ENCODE results near the gene TBC1D21.

TBC1D21 gene

GRCh38 chr15:73862276-73862675 lies 11.1 kb upstream of the TBC1D21 start:
- DNase-seq (ENCODE audit: low read depth) = no peak

GRCh38 chr15:73865379-73865778 lies 8.0 kb upstream of the TBC1D21 start:
- no peak for DNase-seq (ENCODE audit: low read depth)

GRCh38 chr15:73865904-73866303 lies 7.5 kb upstream of the TBC1D21 start:
- no peak for DNase-seq (ENCODE audit: low read depth)

GRCh38 chr15:73866481-73866880 lies 6.9 kb upstream of the TBC1D21 start:
- no peak for DNase-seq (ENCODE audit: low read depth)

- DNase-seq (ENCODE audit: low read depth) = no peak
Measured at GRCh38 chr15:73866881-73867410, 6.4 kb upstream of the TBC1D21 start.

GRCh38 chr15:73867426-73867825 lies 5.9 kb upstream of the TBC1D21 start:
- DNase-seq (ENCODE audit: low read depth) = no peak

- DNase-seq (ENCODE audit: low read depth) = no peak
Measured at GRCh38 chr15:73867956-73868355, 5.4 kb upstream of the TBC1D21 start.

- DNase-seq (ENCODE audit: low read depth) = no peak
Measured at GRCh38 chr15:73869216-73869995, 4.0 kb upstream of the TBC1D21 start.

- no peak for DNase-seq (ENCODE audit: low read depth)
Measured at GRCh38 chr15:73870700-73871408, 2.5 kb upstream of the TBC1D21 start.

- DNase-seq (ENCODE audit: low read depth) = no peak
Measured at GRCh38 chr15:73872346-73872745, 1.0 kb upstream of the TBC1D21 start.

- DNase-seq (ENCODE audit: low read depth) = peak; percentile 4
Measured at GRCh38 chr15:73873889-73874511, 636 bp downstream of the TBC1D21 start.

GRCh38 chr15:73879426-73879825 lies 6.1 kb downstream of the TBC1D21 start:
- no peak for DNase-seq (ENCODE audit: low read depth)

GRCh38 chr15:73881579-73882320 lies 8.4 kb downstream of the TBC1D21 start:
- no peak for DNase-seq (ENCODE audit: low read depth)

GRCh38 chr15:73882761-73883419 lies 9.5 kb downstream of the TBC1D21 start:
- DNase-seq (ENCODE audit: low read depth) = no peak

- DNase-seq (ENCODE audit: low read depth) = no peak
Measured at GRCh38 chr15:73884159-73884558, 10.8 kb downstream of the TBC1D21 start.

GRCh38 chr15:73885954-73886700 lies 12.8 kb downstream of the TBC1D21 start:
- DNase-seq (ENCODE audit: low read depth) = no peak

GRCh38 chr15:73886717-73887345 lies 13.5 kb downstream of the TBC1D21 start:
- no peak for DNase-seq (ENCODE audit: low read depth)

GRCh38 chr15:73887481-73887880 lies 14.1 kb downstream of the TBC1D21 start:
- no peak for DNase-seq (ENCODE audit: low read depth)

- DNase-seq (ENCODE audit: low read depth) = no peak
Measured at GRCh38 chr15:73888224-73889041, 15.1 kb downstream of the TBC1D21 start.
